GM21515 (cell line): ENCODE results near the gene IL6R.
"Not testable (repeated sequence)": the region's sequence is repeated elsewhere in the genome, so short reads cannot be mapped to it uniquely, and the experiment has no call there.

Experiments used
- ATAC-seq: cut with Tn5 transposase; IDR thresholded peaks from one replicate; pipeline ENCODE4 v1.9.1; 2021; ENCODE audit not compliant: unreplicated experiment

Gene IL6R

GRCh38 chr1:154404984-154405746 lies at the start of gene IL6R:
Gene IL6R (plus strand): TSS chr1:154405343. CDS start chr1:154405630, 287 bp downstream.
- peak; percentile 30 for ATAC-seq

GRCh38 chr1:154358519-154358918 lies 46.6 kb upstream of the IL6R start:
- ATAC-seq: no peak

GRCh38 chr1:154360288-154360687 lies 44.9 kb upstream of the IL6R start:
- no peak for ATAC-seq

- ATAC-seq: not testable (repeated sequence)
Measured at GRCh38 chr1:154360881-154361280, 44.3 kb upstream of the IL6R start.

GRCh38 chr1:154361357-154361756 lies 43.8 kb upstream of the IL6R start:
- ATAC-seq: no peak

GRCh38 chr1:154371436-154371835 lies 33.7 kb upstream of the IL6R start:
- no peak for ATAC-seq

GRCh38 chr1:154373777-154374357 lies 31.3 kb upstream of the IL6R start:
- not testable (repeated sequence) for ATAC-seq

GRCh38 chr1:154379301-154379700 lies 25.8 kb upstream of the IL6R start:
- no peak for ATAC-seq

GRCh38 chr1:154384650-154385489 lies 20.3 kb upstream of the IL6R start:
- no peak for ATAC-seq

- peak; percentile 76 for ATAC-seq
Measured at GRCh38 chr1:154386643-154387352, 18.3 kb upstream of the IL6R start.

- no peak for ATAC-seq
Measured at GRCh38 chr1:154391086-154391770, 13.9 kb upstream of the IL6R start.

- ATAC-seq: no peak
Measured at GRCh38 chr1:154398141-154398540, 7.0 kb upstream of the IL6R start.

GRCh38 chr1:154398678-154399077 lies 6.5 kb upstream of the IL6R start:
- no peak for ATAC-seq

GRCh38 chr1:154400381-154400801 lies 4.8 kb upstream of the IL6R start:
- ATAC-seq: no peak

- no peak for ATAC-seq
Measured at GRCh38 chr1:154402409-154402921, 2.7 kb upstream of the IL6R start.

GRCh38 chr1:154403261-154403943 lies 1.7 kb upstream of the IL6R start:
- ATAC-seq: no peak

- no peak for ATAC-seq
Measured at GRCh38 chr1:154403983-154404382, 1.2 kb upstream of the IL6R start.

- ATAC-seq: peak; percentile 4
Measured at GRCh38 chr1:154404511-154404931, 622 bp upstream of the IL6R start.

- ATAC-seq: no peak
Measured at GRCh38 chr1:154405747-154406571, 816 bp downstream of the IL6R start.
